SK-N-SH (cell line): ENCODE results near the gene EFCAB11. TPM values are rescaled to one million over a fixed set of nuclear protein-coding genes. Genes with fewer than 3 reads are reported as not detected.
"Not testable (repeated sequence)": the region's sequence is repeated elsewhere in the genome, so short reads cannot be mapped to it uniquely, and the experiment has no call there.

Experiments used
- CTCF ChIA-PET: fragments of 300-600, 350-600 bp; formaldehyde crosslinking; extraction: SDS; loops from one replicate; lab custom pipeline; 2021; lab: Yijun Ruan, JAX
- POLR2A ChIA-PET: fragments of 350-600 bp; sonication (Branson Sonifier 250); formaldehyde crosslinking; extraction: SDS; loops from one replicate; lab custom pipeline; 2020; ENCODE audit warnings: antibody characterized with exemption, inconsistent platforms; lab: Yijun Ruan, JAX
- DNase-seq: peaks from one replicate; pipeline ENCODE4 v3.0.0; 2012
- H2AFZ ChIP-seq: fragments of 200-600 bp; sonication (generic); 2 replicates; pipeline ENCODE4 v1.8.1; 2016; ENCODE audit warnings: antibody characterized with exemption, mild to moderate bottlenecking, low read depth
- H3F3A ChIP-seq: fragments of 200-600 bp; sonication (generic); replicated peaks from 2 replicates; pipeline ENCODE3; 2016; ENCODE audit warnings: antibody characterized with exemption, mild to moderate bottlenecking; ENCODE audit not compliant: insufficient read depth
- H3K27ac ChIP-seq, 2 experiments: fragments of 200-500 bp in 1 of 2; fragments of 200-600 bp in 1 of 2; sonication (Bioruptor generic) in 1 of 2; sonication (generic), shearing (Covaris generic) in 1 of 2; 2 replicates each; pipeline versions ENCODE4 v1.5.1 to v1.6.1; 2014 to 2016; ENCODE audit warnings: low read depth in 2 of 2, inconsistent platforms in 1 of 2, low read length in 1 of 2, mild to moderate bottlenecking in 1 of 2, mixed read lengths in 1 of 2
- H3K27me3 ChIP-seq: fragments of 200-600 bp; sonication (generic), shearing (Covaris generic); 2 replicates; pipeline ENCODE4 v1.6.1; 2016; ENCODE audit warnings: mixed run types; ENCODE audit not compliant: insufficient read depth
- H3K36me3 ChIP-seq, 2 experiments: fragments of 200-500 bp in 1 of 2; fragments of 200-600 bp in 1 of 2; sonication (Bioruptor generic) in 1 of 2; sonication (generic) in 1 of 2; replicated peaks in 1 of 2; 2 replicates each; pipeline versions ENCODE3 to v1.5.1; 2014 to 2016; ENCODE audit warnings: low read length in 1 of 2, mild to moderate bottlenecking in 1 of 2; ENCODE audit not compliant: insufficient read depth in 2 of 2, control insufficient read depth in 1 of 2
- H3K4me1 ChIP-seq, 2 experiments: fragments of 200-500 bp in 1 of 2; fragments of 200-600 bp in 1 of 2; sonication (Bioruptor generic) in 1 of 2; sonication (generic), shearing (Covaris generic) in 1 of 2; 2 replicates each; pipeline versions ENCODE4 v1.5.1 to v1.6.1; 2014 to 2016; ENCODE audit warnings: low read depth in 1 of 2, low read length in 1 of 2, mixed run types in 1 of 2; ENCODE audit not compliant: insufficient read depth in 2 of 2, control insufficient read depth in 1 of 2
- H3K4me2 ChIP-seq: fragments of 200-600 bp; sonication (generic), shearing (Covaris generic); 2 replicates; pipeline ENCODE4 v1.6.1; 2017; ENCODE audit warnings: mixed run types
- H3K4me3 ChIP-seq, 2 experiments: fragments of 200-500 bp in 1 of 2; fragments of 200-600 bp in 1 of 2; sonication (Bioruptor generic) in 1 of 2; sonication (generic), shearing (Covaris generic) in 1 of 2; 2 replicates each; pipeline versions ENCODE4 v1.5.1 to v1.8.1; 2014 to 2016; ENCODE audit warnings: low read depth in 2 of 2, inconsistent platforms in 1 of 2, low read length in 1 of 2, mild to moderate bottlenecking in 1 of 2, mixed read lengths in 1 of 2, moderate library complexity in 1 of 2
- H3K79me2 ChIP-seq: fragments of 200-600 bp; sonication (generic); 2 replicates; pipeline ENCODE4 v1.8.1; 2017; ENCODE audit warnings: mild to moderate bottlenecking; ENCODE audit not compliant: insufficient read depth
- H3K9ac ChIP-seq: fragments of 200-600 bp; sonication (generic); 2 replicates; pipeline ENCODE4 v1.6.1; 2017; ENCODE audit warnings: mixed run types
- H3K9me2 ChIP-seq: fragments of 200-600 bp; sonication (generic); 2 replicates; pipeline ENCODE4 v1.6.1; 2017; ENCODE audit warnings: mixed run types
- H3K9me3 ChIP-seq: fragments of 200-600 bp; sonication (generic); 2 replicates; pipeline ENCODE4 v1.6.1; 2017; ENCODE audit warnings: mixed run types, mild to moderate bottlenecking, moderate library complexity
- H4K20me1 ChIP-seq: fragments of 200-600 bp; sonication (generic); 2 replicates; pipeline ENCODE4 v1.6.1; 2017; ENCODE audit warnings: mild to moderate bottlenecking, mixed run types; ENCODE audit not compliant: insufficient read depth
- ELF1 ChIP-seq: IDR thresholded peaks from 2 replicates; pipeline ENCODE4 v1.4.0; 2012
- EZH2phosphoT487 ChIP-seq: fragments of 200-600 bp; sonication (generic); IDR thresholded peaks from 2 replicates; pipeline ENCODE4 v1.6.1; 2017; ENCODE audit warnings: low read depth, mixed run types, mild to moderate bottlenecking, antibody characterized with exemption, moderate library complexity, borderline replicate concordance
- FOSL2 ChIP-seq: IDR thresholded peaks from 2 replicates; pipeline ENCODE4 v1.4.0; 2012; ENCODE audit warnings: low read depth, mild to moderate bottlenecking, moderate library complexity, borderline replicate concordance
- FOXJ3 ChIP-seq: sonication (generic); formaldehyde crosslinking; IDR thresholded peaks from 2 replicates; pipeline ENCODE4 v1.5.1; 2020; ENCODE audit warnings: mild to moderate bottlenecking, missing genetic modification reagents
- GATA2 ChIP-seq: sonication (generic); formaldehyde crosslinking; IDR thresholded peaks from 2 replicates; pipeline ENCODE4 v1.5.0; 2020; ENCODE audit warnings: mild to moderate bottlenecking, missing genetic modification reagents
- JUND ChIP-seq: IDR thresholded peaks from 2 replicates; pipeline ENCODE4 v1.4.0; 2012
- MEF2A ChIP-seq: IDR thresholded peaks from 2 replicates; pipeline ENCODE4 v1.4.0; 2012; ENCODE audit warnings: low read depth, borderline replicate concordance
- MXI1 ChIP-seq: IDR thresholded peaks from 2 replicates; pipeline ENCODE4 v1.6.1; 2012; ENCODE audit warnings: mild to moderate bottlenecking, low read depth, low read length, improper control_type of control experiment
- NFIC ChIP-seq: IDR thresholded peaks from 2 replicates; pipeline ENCODE4 v1.4.0; 2012; ENCODE audit warnings: borderline replicate concordance
- RXRA ChIP-seq: IDR thresholded peaks from 2 replicates; pipeline ENCODE4 v1.4.0; 2012; ENCODE audit warnings: low read depth, mild to moderate bottlenecking, borderline replicate concordance
- SIN3A ChIP-seq: IDR thresholded peaks from 2 replicates; pipeline ENCODE4 v1.6.1; 2012; ENCODE audit warnings: low read depth, mild to moderate bottlenecking, low read length, moderate library complexity, borderline replicate concordance
- SMC3 ChIP-seq: IDR thresholded peaks from 2 replicates; pipeline ENCODE4 v1.6.1; 2012; ENCODE audit warnings: low read depth, low read length, improper control_type of control experiment
- TEAD4 ChIP-seq: IDR thresholded peaks from 2 replicates; pipeline ENCODE4 v1.4.0; 2012; ENCODE audit warnings: mild to moderate bottlenecking, borderline replicate concordance; ENCODE audit not compliant: insufficient read depth
- YY1 ChIP-seq: IDR thresholded peaks from 2 replicates; pipeline ENCODE4 v1.4.0; 2012; ENCODE audit warnings: low read depth, mild to moderate bottlenecking
- WGBS: methylation state at CpG from one replicate; pipeline ENCODE4 v1.1.6; 2017; ENCODE audit warnings: low lambda C conversion rate; 5-methylcytosine and 5-hydroxymethylcytosine counted together
- polyA plus RNA-seq, 3 experiments: library from polyadenylated mRNA; depleted of rRNA; stranded (reverse); fragments of >200 nt; gene quantifications; 2 replicates each; pipeline ENCODE4 v1.2.3, GENCODE V29; 2012
- TF ChIP-seq, protein P1 (sequence below): IDR thresholded peaks from 2 replicates; pipeline ENCODE4 v1.4.0; 2012; ENCODE audit warnings: low read depth, borderline replicate concordance
- TF ChIP-seq, protein P2 (sequence below): fragments of 150-350 bp; IDR thresholded peaks from 2 replicates; pipeline ENCODE4 v1.6.1; 2016; ENCODE audit warnings: mild to moderate bottlenecking, low read depth, low read length
- TF ChIP-seq, protein P3 (sequence below): IDR thresholded peaks from 2 replicates; pipeline ENCODE4; 2012
- TF ChIP-seq, protein P4 (sequence below): IDR thresholded peaks from 2 replicates; pipeline ENCODE4 v1.6.1; 2012; ENCODE audit warnings: mild to moderate bottlenecking, low read depth, low read length, moderate library complexity
- TF ChIP-seq, protein P5 (sequence below): IDR thresholded peaks from 2 replicates; pipeline ENCODE4 v1.4.0; 2012; ENCODE audit warnings: low read depth, borderline replicate concordance

The EFCAB11 gene
- polyA plus RNA-seq, 1 of the 3 experiments (the other 2 are of a cell fraction) = 3.9 TPM

DNA sequence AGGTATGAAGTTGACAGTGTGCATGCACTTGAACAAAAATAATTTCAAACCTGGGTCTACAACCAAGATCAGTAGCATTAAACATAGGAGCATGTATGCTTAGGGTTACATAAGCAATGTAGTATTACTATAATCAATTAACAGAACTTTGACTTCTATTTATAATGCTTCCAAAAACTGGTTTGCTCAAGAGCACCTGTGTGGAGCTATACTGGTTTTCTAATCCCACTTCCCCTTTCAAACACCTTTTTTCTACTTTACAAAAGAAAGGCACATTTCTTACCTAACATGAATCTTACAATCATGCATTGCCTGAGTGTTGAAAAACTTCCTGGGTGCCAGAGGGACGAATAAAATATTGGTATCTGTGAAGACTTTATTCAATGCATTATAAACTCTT, 72.7 kb downstream of the EFCAB11 start:
- H3K9me3 ChIP-seq = no peaks in the 10 kb centered on the region
- POLR2A ChIA-PET = no interaction called here
- no peak overlapping the region for H3K27ac ChIP-seq
- H3K36me3 ChIP-seq = no peaks in the 10 kb centered on the region
- no peaks in the 10 kb centered on the region for H3K27me3 ChIP-seq
- no peak overlapping the region for H3K9ac ChIP-seq
- WGBS = 75% methylated on average over 1 of the region's 1 CpG
- H2AFZ ChIP-seq = no peak overlapping the region
- H3K9me2 ChIP-seq = no peaks in the 10 kb centered on the region; the same call in 1 of the 2 replicates
- H3K79me2 ChIP-seq = no peaks in the 10 kb centered on the region
- TF ChIP-seq MEF2A (no peak), YY1 (no peak), EZH2phosphoT487 (no peak), RXRA (no peak), SMC3 (no peak), FOXJ3 (CRISPR knock-in tag) (no peak), MXI1 (no peak), SIN3A (no peak), NFIC (no peak), ELF1 (no peak), GATA2 (CRISPR knock-in tag) (no peak), JUND (no peak), TEAD4 (no peak), FOSL2 (no peak)
- TF ChIP-seq, protein P1, sequence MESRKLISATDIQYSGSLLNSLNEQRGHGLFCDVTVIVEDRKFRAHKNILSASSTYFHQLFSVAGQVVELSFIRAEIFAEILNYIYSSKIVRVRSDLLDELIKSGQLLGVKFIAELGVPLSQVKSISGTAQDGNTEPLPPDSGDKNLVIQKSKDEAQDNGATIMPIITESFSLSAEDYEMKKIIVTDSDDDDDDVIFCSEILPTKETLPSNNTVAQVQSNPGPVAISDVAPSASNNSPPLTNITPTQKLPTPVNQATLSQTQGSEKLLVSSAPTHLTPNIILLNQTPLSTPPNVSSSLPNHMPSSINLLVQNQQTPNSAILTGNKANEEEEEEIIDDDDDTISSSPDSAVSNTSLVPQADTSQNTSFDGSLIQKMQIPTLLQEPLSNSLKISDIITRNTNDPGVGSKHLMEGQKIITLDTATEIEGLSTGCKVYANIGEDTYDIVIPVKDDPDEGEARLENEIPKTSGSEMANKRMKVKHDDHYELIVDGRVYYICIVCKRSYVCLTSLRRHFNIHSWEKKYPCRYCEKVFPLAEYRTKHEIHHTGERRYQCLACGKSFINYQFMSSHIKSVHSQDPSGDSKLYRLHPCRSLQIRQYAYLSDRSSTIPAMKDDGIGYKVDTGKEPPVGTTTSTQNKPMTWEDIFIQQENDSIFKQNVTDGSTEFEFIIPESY = no peak
- TF ChIP-seq, protein P2, sequence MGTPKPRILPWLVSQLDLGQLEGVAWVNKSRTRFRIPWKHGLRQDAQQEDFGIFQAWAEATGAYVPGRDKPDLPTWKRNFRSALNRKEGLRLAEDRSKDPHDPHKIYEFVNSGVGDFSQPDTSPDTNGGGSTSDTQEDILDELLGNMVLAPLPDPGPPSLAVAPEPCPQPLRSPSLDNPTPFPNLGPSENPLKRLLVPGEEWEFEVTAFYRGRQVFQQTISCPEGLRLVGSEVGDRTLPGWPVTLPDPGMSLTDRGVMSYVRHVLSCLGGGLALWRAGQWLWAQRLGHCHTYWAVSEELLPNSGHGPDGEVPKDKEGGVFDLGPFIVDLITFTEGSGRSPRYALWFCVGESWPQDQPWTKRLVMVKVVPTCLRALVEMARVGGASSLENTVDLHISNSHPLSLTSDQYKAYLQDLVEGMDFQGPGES = no peak
- TF ChIP-seq, protein P3, sequence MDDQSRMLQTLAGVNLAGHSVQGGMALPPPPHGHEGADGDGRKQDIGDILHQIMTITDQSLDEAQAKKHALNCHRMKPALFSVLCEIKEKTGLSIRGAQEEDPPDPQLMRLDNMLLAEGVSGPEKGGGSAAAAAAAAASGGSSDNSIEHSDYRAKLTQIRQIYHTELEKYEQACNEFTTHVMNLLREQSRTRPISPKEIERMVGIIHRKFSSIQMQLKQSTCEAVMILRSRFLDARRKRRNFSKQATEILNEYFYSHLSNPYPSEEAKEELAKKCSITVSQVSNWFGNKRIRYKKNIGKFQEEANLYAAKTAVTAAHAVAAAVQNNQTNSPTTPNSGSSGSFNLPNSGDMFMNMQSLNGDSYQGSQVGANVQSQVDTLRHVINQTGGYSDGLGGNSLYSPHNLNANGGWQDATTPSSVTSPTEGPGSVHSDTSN = no peak
- TF ChIP-seq, protein P4, sequence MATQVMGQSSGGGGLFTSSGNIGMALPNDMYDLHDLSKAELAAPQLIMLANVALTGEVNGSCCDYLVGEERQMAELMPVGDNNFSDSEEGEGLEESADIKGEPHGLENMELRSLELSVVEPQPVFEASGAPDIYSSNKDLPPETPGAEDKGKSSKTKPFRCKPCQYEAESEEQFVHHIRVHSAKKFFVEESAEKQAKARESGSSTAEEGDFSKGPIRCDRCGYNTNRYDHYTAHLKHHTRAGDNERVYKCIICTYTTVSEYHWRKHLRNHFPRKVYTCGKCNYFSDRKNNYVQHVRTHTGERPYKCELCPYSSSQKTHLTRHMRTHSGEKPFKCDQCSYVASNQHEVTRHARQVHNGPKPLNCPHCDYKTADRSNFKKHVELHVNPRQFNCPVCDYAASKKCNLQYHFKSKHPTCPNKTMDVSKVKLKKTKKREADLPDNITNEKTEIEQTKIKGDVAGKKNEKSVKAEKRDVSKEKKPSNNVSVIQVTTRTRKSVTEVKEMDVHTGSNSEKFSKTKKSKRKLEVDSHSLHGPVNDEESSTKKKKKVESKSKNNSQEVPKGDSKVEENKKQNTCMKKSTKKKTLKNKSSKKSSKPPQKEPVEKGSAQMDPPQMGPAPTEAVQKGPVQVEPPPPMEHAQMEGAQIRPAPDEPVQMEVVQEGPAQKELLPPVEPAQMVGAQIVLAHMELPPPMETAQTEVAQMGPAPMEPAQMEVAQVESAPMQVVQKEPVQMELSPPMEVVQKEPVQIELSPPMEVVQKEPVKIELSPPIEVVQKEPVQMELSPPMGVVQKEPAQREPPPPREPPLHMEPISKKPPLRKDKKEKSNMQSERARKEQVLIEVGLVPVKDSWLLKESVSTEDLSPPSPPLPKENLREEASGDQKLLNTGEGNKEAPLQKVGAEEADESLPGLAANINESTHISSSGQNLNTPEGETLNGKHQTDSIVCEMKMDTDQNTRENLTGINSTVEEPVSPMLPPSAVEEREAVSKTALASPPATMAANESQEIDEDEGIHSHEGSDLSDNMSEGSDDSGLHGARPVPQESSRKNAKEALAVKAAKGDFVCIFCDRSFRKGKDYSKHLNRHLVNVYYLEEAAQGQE = no peak
- TF ChIP-seq, protein P5, sequence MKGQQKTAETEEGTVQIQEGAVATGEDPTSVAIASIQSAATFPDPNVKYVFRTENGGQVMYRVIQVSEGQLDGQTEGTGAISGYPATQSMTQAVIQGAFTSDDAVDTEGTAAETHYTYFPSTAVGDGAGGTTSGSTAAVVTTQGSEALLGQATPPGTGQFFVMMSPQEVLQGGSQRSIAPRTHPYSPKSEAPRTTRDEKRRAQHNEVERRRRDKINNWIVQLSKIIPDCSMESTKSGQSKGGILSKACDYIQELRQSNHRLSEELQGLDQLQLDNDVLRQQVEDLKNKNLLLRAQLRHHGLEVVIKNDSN = no peak
- peaks cover 3% of the 10 kb centered on the region for H3F3A ChIP-seq
- CTCF ChIA-PET = no interaction called here
- no peak overlapping the region for H3K4me3 ChIP-seq
- H3K4me2 ChIP-seq = no peak overlapping the region
- no peak for DNase-seq
- H4K20me1 ChIP-seq = no peaks in the 10 kb centered on the region
- peaks cover 0 to 2% of the 10 kb centered on the region in 2 experiments; a peak in 2 of 4 replicates for H3K4me1 ChIP-seq

DNA sequence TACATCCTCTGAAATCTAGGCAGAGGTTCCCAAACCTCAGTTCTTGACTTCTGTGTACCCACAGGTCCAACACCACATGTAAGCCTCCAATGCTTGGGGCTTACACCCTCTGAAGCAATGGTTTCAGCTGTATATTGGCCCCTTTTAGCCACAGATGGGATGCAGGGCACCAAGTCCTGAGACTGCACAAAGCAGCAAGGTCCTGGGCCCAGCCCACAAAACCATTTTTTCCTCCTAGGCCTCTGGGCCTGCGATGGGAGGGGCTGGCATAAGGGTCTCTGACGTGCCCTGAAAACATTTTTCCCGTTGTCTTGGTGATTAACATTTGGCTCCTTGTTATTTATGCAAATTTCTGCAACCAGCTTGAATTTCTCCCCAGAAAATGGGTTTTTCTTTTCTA, 80.4 kb downstream of the EFCAB11 start:
- H3K4me2 ChIP-seq, H3K9me3 ChIP-seq, H3K36me3 ChIP-seq, DNase-seq, H3F3A ChIP-seq, H3K9ac ChIP-seq, H2AFZ ChIP-seq, H3K9me2 ChIP-seq, H3K27me3 ChIP-seq, H3K27ac ChIP-seq, CTCF ChIA-PET, H3K79me2 ChIP-seq, H4K20me1 ChIP-seq, H3K4me1 ChIP-seq, POLR2A ChIA-PET, H3K4me3 ChIP-seq: not testable (repeated sequence)
- WGBS = 25% methylated on average over 3 of the region's 3 CpGs
